ENCODE measurements around the gene E4F1. TPM values are rescaled to one million over a fixed set of nuclear protein-coding genes. Genes with fewer than 3 reads are reported as not detected.

Gene E4F1
- total and polyA plus RNA-seq, 10 of the 15 experiments (the other 5 are each of a cell fraction or from before 2014, with no cell fraction given): 0.23 to 36.5 (median 14.5) TPM

DNA sequence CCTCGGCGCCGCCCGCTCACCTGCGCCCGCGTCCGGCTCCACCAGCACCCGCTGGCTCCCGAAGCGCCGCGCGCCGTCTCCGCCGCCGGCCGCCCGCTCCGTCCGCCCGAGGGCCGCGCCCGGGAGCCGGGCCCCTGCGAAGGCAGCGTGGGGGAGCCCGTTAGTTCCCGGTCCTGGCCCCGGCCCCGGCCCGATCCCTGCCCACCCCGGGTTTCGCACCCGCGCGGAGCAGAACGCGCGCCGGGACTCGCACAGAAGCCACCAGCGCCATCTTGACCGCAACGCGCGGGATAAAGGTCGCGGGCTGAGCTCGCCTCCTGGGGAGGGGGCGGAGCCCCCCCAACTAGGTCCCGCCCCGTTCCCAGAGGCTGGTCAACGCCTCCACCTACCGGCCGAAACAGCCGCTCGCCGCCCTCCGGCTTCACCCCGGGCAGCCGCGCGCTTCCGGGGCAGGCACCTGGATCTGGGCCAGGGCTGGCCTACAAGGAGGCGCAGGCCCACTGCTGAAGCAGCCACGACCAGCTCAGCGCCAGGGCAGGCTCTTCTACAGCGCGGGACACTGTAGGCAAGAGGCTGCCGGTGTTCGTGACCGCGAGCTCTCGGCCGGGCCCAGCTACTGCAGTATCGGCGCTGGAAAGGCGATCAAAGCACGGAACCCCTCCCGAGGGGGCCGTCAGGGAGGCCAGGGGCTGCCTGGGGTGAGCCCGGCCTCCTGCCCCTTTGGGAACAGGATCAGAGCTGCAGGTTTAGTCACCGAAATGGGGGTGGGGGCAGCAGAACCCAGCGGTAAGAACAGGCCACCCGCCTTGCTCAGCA is 28.1 kb downstream of the E4F1 start, which contains the start of gene ECI1 (continued):
- TF ChIP-seq, protein P1, sequence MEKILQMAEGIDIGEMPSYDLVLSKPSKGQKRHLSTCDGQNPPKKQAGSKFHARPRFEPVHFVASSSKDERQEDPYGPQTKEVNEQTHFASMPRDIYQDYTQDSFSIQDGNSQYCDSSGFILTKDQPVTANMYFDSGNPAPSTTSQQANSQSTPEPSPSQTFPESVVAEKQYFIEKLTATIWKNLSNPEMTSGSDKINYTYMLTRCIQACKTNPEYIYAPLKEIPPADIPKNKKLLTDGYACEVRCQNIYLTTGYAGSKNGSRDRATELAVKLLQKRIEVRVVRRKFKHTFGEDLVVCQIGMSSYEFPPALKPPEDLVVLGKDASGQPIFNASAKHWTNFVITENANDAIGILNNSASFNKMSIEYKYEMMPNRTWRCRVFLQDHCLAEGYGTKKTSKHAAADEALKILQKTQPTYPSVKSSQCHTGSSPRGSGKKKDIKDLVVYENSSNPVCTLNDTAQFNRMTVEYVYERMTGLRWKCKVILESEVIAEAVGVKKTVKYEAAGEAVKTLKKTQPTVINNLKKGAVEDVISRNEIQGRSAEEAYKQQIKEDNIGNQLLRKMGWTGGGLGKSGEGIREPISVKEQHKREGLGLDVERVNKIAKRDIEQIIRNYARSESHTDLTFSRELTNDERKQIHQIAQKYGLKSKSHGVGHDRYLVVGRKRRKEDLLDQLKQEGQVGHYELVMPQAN (conservative IDR thresholded peaks at IDR 0.05): peak; percentile 74; the same call in 1 of the 2 replicates
- TF ChIP-seq NFIC (IDR thresholded peaks at IDR 0.05; ENCODE audit: low read depth, low read length) (no peak), SMARCA5 (IDR thresholded peaks at IDR 0.05) (no peak; the same call in 1 of the 2 replicates), HDAC6 (IDR thresholded peaks at IDR 0.05; ENCODE audit: unreplicated experiment) (peak; percentile 69), RBBP5 (conservative IDR thresholded peaks at IDR 0.05) (no peak), NRF1 (conservative IDR thresholded peaks at IDR 0.05; ENCODE audit: low read depth, low read length) (no peak), ZBED1 (IDR thresholded peaks at IDR 0.05; ENCODE audit: borderline replicate concordance) (0 out of 2 replicates have a peak, but pooled peaks have one; percentile 40)
- TF ChIP-seq, protein P2, sequence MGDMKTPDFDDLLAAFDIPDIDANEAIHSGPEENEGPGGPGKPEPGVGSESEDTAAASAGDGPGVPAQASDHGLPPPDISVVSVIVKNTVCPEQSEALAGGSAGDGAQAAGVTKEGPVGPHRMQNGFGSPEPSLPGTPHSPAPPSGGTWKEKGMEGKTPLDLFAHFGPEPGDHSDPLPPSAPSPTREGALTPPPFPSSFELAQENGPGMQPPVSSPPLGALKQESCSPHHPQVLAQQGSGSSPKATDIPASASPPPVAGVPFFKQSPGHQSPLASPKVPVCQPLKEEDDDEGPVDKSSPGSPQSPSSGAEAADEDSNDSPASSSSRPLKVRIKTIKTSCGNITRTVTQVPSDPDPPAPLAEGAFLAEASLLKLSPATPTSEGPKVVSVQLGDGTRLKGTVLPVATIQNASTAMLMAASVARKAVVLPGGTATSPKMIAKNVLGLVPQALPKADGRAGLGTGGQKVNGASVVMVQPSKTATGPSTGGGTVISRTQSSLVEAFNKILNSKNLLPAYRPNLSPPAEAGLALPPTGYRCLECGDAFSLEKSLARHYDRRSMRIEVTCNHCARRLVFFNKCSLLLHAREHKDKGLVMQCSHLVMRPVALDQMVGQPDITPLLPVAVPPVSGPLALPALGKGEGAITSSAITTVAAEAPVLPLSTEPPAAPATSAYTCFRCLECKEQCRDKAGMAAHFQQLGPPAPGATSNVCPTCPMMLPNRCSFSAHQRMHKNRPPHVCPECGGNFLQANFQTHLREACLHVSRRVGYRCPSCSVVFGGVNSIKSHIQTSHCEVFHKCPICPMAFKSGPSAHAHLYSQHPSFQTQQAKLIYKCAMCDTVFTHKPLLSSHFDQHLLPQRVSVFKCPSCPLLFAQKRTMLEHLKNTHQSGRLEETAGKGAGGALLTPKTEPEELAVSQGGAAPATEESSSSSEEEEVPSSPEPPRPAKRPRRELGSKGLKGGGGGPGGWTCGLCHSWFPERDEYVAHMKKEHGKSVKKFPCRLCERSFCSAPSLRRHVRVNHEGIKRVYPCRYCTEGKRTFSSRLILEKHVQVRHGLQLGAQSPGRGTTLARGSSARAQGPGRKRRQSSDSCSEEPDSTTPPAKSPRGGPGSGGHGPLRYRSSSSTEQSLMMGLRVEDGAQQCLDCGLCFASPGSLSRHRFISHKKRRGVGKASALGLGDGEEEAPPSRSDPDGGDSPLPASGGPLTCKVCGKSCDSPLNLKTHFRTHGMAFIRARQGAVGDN (IDR thresholded peaks at IDR 0.05): no peak; the same call in 1 of the 2 replicates
